ENCODE data around the gene SIMC1.

The SIMC1 gene

DNA sequence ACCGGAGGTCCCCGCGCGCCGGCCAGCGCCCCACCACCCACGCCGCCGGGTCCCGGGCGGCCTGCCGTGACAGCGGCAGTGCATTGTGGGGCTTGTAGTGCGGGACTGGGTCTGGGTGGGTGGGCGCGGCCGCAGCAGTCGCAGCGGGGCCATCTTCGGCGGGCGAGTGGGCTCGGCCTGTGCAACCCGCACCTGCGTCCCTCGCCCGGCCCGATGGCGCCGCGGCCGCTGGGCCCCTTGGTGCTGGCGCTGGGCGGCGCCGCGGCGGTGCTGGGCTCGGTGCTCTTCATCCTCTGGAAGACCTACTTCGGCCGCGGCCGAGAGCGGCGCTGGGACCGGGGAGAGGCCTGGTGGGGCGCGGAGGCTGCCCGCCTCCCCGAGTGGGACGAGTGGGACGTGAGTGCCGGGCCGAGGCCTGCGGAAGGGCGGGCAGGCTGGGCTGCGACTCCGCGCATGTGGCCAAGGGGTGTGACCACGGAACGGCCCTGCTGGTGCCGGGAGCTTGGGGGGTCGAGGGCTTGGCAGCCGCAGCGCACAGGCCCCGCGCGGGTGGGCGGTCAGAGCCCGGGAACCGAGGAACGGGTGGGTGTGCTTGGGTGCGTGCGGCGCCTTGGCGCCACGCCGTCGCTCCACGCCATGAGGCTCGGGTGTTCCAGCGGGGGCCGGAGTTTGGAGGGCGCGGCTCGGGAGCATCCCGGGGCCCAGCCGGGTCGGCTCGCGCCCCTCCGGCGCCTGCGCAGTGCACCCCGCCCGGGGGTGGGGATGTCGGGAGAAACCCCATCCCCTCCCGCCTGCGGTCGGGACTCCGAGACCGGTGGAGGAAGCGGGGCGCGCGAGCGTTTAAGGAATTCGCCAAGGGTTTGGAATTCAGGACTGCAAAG lies 127.4 kb downstream of the SIMC1 start, which contains the start of gene ARL10:
Gene ARL10, plus strand, starts transcription at position 137 of the 881 bp plus-strand sequence. Its CDS starts 77 bp downstream, at position 214.
- peak; percentile 40 for DNase-seq

- no peak for DNase-seq
Measured at GRCh38 chr5:176366232-176366894, 128.1 kb downstream of the SIMC1 start.

DNA sequence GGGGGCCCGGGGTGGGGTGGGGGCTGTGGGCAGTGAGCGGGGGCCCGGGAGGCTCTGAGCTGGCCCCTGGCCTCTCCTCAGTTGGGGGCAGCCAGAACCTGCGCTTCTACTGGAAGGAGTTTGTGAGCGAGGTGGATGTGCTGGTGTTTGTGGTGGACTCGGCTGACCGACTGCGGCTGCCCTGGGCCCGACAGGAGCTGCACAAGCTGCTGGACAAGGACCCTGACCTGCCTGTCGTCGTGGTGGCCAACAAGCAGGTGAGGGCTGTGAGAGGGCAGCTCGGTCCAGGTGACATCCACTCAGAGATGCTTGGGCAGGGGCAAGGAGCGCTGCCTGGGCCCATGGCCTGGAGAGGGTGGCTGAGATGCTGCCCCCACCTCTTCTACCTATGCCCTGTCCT lies 130.5 kb downstream of the SIMC1 start:
- no peak for DNase-seq

- DNase-seq, result no peak
Measured at GRCh38 chr5:176369934-176370711, 131.9 kb downstream of the SIMC1 start.

DNA sequence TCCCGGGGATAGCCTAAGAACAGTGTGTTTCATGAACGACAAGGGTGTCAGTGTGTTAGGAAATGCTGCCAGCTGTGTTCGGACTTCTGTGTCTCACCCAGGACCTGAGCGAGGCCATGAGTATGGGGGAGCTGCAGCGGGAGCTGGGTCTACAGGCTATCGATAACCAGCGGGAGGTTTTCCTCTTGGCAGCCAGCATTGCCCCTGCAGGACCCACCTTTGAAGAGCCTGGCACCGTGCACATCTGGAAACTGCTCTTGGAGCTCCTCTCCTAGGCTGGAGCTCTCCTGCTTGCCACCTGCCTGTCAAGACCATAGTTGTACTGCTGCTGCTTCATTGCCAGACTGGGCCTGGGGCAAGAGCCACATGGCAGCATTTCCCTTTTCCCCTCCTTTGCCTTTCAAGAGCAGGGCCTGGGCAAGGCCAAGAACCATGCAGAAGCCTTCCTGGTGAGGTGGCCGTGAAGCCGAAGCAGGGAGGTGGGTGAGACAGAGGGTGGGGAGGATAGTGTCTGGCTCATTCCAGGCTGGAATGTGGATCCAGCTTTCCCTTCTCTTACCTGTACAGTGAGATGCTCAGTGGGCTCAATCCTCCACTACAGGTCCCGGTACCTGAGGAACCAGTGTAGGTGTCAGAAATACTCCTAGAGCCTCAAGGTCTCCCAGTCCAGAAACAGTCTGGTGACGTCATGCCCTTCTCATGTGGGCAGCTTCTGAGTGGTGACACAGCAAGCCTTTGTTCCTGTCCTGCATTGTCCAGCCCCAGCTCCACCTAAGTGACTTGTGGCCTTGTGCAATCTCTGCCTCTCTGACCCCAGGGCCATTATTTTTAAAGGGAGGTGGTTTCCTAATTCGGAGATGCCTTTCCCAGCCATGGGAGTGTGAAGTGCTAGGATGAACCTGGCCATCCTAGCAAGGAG lies 133.7 kb downstream of the SIMC1 start:
- no peak for DNase-seq

- no peak for DNase-seq
Measured at GRCh38 chr5:176373100-176373818, 135.0 kb downstream of the SIMC1 start.

DNA sequence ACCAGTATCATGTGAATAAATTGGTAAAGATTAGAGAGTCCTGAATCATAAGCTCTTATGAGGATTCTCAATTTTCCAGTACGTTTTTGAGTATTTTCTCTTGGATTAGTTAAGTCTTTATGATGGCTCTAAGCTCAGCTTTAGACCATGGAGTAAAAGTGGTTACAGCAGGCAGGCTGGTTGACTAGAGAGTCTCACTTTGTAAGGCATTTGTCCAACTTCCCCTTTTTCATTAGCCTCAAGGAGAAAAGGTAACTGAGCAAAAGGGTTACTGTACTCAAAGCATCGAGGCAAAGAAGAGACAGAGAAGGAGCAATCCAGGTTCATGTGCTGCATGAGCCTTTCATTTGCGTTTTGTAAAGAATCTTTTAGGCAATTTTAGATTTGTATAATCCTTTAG lies 141.7 kb downstream of the SIMC1 start:
- no peak for DNase-seq

DNA sequence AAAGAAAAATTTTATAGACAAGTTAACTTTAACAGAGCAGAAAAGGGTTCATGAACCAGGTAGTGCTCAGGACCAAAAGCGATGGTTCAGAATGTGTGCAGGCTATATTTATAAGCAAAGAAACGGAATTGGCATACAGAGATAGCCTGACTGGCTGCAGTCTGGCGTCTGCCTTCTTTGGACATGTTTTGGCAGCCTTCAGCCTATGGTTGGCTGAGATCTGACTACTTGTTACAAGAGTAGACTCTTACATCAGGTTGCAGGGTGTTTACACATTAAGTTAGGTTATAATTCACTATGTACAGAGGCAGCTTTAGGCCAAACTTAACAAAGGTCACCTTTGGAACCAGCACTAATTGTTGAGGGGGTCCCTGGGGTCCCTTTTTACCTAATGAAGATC lies 143.2 kb downstream of the SIMC1 start:
- DNase-seq, result no peak

- DNase-seq, result no peak
Measured at GRCh38 chr5:176381979-176382378, 143.8 kb downstream of the SIMC1 start.

DNA sequence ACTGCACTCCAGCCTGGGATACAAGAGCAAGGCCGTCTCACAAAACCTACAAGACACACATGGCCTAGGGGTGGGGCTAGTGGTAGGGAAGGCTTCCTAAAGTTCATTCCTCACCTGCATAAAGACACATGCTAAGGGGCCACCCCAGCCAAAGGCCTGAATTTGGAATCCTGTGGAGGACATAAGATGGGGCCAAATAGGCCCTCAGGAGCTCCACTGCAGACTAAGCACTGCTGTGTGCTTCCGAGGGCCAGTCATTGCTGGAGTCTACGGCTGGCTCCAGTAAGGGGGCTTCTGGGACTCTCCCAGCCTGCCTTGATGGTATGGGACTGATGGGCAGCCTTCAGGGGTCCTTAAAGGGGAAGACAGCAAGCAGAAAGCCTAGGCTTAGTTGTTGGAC lies 144.5 kb downstream of the SIMC1 start:
- DNase-seq, result no peak

DNA sequence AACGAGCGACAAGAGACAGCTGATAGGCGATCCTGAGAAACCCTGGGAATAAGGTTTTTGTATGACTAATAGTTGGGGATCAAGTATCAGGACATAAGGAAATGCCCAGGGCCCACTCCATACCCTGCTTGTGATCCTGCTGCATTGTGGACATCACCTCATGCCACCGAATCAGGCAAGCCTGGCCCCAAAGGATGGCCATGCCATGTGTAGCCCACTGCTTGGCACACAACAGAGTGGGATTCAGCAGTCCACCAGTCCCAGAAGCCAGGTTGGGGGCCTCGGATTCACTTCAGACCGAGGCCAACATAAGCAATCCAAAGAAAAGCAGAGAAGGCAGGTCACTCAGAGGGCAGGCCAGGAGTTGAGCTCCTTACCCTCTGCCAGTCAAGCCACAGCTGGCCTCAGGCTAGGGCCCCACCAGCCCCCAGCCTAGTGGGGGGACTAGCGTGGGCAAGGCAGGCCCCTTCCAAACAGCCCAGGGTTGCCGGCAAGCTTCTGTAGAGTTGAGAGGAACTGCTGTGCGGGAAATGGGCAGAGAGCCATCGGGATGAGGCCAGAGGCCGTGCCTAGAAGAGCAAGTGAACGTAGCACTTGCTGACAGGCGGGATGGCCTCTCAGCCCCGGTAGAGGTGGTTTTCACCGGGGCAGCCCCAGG lies 145.2 kb downstream of the SIMC1 start:
- DNase-seq, result no peak

DNA sequence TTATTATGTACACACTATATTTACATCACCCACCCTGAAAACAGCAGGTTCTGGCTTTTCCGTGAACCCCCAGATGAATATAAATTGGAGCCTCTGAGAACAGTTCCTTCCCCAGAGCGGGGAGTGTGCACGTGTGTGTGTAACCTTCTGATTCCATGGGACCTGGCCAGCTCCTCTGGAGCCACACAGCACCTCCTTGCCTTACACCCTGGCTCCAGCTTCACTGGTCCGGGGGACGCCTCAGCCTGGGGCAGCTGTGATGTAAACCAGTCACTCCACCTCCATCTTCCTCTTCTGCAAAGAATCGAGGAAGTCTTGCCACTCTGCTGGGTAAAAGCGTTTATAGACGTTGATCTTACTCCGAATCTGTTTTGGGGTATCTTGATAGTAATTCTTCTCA lies 145.7 kb downstream of the SIMC1 start:
- no peak for DNase-seq

- DNase-seq, result no peak
Measured at GRCh38 chr5:176384366-176384930, 146.2 kb downstream of the SIMC1 start.

GRCh38 chr5:176384991-176385390 lies 146.8 kb downstream of the SIMC1 start:
- no peak for DNase-seq

DNA sequence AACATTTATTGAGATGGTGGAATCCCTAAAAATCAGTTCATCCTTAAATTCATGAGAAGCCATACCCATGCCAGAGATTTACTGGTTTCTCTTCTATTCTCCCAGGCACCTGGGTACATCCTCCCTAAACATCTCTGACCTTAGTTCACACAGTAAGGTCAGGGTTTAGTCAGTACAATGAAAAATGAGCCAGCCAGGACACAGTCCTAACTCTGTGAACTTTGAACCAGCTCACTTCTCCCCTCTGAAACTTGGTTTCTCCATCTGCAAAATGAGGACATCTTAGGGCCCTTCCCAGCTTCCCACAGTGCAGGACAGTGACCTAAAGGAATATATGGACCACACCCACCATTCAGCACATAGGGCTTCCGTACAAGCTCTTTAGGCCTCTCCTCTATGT lies 148.3 kb downstream of the SIMC1 start:
- DNase-seq, result no peak

DNA sequence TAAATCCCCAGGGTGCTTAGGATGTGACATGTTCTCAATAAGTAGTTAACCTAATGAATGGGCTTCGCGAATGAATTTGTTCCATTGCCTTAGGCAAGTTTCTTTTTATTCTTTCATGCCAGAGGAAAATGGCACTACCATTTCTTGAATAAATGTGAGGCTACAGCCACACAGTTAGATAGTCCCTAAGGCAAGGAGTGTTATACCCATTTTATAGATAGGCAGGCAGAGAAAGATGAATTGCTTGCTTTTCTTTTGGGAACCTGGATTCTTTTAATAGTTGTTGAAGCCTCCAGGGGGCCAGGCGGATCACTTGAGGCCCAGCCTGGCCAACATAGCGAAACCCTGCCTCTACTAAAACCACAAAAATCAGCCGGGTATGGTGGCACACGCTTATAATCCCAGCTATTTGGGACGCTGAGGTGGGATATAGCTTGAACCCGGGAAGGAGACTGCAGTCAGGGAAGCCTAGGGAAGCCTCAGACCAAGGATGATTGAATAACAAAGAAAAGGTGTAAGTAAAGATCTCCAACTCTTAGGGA lies 149.2 kb downstream of the SIMC1 start:
- DNase-seq, result no peak

DNA sequence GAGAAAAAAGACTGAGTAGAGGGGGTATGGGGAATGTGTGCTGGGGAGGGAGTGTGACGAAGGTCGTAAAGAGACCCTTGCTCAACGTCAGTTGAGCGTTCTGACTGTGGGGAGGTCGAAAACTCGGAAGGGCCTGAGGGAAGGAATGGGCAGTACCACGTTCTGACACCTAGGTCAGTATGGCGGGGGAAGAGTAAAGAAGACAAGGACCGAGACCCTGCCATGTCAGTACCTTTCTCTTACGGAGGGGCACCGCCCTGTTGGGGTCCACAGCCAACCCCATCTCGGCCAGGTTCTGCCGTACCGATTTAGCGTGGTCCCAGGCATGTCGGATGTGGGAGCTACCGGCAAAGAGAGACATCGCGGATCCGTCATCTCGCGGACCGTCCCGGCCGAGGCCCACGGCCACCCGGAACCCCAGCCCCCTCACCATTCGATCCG lies 149.8 kb downstream of the SIMC1 start:
- DNase-seq, result no peak

DNA sequence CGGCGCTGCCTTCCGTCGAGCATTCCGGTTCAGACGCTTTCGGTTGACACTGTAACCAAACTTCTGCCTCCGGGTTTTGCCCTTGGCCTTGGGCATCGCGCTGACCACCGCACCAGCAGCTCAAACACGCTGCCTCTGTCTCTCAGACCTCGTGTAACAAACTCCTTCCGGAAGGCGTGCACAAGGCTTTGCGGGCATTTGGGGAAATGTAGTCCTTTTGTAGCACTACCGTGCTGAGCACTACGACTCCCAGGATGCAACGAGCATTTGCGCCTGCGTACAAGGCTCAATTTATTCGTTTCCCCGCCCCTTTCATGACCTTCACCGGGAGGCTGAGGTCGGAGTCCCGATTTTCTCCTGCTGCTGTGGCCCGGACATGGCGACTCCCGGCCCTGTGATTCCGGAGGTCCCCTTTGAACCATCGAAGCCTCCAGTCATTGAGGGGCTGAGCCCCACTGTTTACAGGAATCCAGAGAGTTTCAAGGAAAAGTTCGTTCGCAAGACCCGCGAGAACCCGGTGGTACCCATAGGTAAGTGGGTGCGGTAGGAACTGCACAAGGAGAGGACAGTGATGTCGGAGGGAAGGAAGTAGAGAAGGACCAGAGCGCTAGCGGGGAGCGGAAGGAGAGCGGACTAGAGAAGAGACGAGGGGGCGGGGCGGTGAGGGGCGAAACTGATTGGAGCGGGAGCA lies 150.4 kb downstream of the SIMC1 start, which contains the start of the genes HIGD2A and NOP16:
Gene HIGD2A, plus strand, starts transcription at position 308 of the 691 bp plus-strand sequence. Its CDS starts 69 bp downstream, at position 377.
Gene NOP16, minus strand, starts transcription at position 155 of the 691 bp plus-strand sequence. Its CDS starts 59 bp downstream, at position 96.
- DNase-seq, result peak; percentile 99
